ENCODE measurements around the gene CRB2. TPM values are rescaled to one million over a fixed set of nuclear protein-coding genes. Genes with fewer than 3 reads are reported as not detected.

The CRB2 gene
- polyA plus RNA-seq, 1 donor = 0.12 TPM

- DNase-seq = no peak
These were observed 9.4 kb downstream of the CRB2 start for GRCh38 chr9:123365287-123365880.

- DNase-seq = no peak
These were observed 10.0 kb downstream of the CRB2 start for GRCh38 chr9:123365881-123366528.

GRCh38 chr9:123368023-123368422 lies 12.0 kb downstream of the CRB2 start:
- DNase-seq = no peak

DNA sequence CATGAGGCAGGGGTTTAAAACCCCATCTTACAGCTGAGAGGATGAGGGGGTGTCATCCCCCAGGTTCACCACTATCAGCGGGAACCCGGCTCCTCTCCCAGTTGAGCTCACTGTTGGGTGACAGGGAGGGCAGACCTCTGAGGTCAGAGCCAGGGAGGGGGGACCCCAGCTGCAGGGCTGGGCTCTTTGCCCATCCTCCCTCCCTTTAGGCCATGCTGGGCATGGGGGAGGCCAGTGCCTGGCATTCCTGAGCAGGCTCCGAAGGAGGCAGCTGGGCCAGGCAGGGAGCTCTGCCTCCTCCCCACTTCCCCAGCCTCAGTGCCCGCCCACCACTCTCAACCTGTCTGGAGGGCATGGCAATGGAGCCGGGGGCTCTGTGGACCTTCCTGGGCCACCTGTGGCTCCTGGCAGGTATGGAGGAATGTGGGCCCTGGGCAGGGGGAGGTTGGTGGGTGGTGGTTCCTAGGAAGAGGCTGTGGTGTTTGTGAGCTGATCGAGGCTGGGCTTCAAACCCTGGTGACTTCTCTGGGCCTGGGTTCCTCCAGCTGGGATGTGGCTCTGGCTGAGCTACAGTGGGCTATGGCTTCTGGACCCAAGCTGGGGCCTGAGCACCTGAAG lies 12.6 kb downstream of the CRB2 start:
- DNase-seq = no peak

DNA sequence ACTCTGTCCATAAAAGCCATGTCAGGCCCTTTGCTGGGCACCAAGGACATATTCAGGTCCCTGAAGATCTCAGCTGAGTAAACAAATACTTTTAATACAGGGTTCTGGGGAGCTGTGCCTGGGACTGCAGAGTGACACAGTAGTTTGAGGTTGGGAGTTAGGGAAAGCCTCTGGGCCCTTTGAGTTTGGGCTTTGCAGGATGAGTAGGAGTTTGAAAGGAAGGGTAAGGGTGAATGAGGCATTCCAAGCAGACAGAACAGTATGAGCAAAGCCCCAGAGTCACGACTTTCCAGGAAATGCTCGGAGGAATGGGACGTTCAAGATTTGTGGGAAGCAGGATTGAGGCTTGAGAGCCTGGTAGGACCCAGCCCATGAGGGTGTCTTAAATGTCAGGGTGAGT lies 13.3 kb downstream of the CRB2 start:
- no peak for DNase-seq

DNA sequence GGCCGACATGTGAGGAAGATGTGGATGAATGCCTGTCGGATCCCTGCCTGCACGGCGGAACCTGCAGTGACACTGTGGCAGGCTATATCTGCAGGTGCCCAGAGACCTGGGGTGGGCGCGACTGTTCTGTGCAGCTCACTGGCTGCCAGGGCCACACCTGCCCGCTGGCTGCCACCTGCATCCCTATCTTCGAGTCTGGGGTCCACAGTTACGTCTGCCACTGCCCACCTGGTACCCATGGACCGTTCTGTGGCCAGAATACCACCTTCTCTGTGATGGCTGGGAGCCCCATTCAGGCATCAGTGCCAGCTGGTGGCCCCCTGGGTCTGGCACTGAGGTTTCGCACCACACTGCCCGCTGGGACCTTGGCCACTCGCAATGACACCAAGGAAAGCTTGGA lies 14.1 kb downstream of the CRB2 start:
- DNase-seq = no peak

- no peak for DNase-seq
These were observed 14.7 kb downstream of the CRB2 start for GRCh38 chr9:123370526-123371227.

- no peak for DNase-seq
These were observed 15.2 kb downstream of the CRB2 start for GRCh38 chr9:123371228-123371584.

GRCh38 chr9:123371805-123372590 lies 16.0 kb downstream of the CRB2 start:
- DNase-seq = no peak

DNA sequence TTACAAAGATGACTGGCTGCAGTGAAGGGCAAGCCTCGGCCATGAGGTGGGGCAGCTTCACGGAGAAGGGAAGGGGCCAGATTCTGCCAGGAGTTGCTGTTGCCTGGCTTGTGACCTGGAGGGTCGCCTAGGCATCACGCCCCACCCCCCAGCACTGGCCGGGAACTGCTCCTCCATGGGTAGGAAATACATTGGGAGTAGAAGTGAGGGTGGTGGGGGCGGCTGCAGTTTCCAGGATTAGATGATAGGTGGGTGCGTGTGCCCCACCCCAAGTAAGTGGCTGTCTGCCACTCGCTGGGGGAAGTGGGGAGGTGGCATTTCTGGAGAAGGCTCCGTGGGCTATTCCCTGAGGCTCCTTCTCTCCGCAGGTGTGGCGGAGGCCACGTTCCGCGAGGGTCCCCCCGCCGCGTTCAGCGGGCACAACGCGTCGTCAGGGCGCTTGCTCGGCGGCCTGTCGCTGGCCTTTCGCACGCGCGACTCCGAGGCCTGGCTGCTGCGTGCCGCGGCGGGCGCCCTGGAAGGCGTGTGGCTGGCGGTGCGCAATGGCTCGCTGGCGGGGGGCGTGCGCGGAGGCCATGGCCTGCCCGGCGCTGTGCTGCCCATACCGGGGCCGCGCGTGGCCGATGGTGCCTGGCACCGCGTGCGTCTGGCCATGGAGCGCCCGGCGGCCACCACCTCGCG lies 16.9 kb downstream of the CRB2 start:
- no peak for DNase-seq

- DNase-seq = no peak
These were observed 17.5 kb downstream of the CRB2 start for GRCh38 chr9:123373447-123373923.

GRCh38 chr9:123373946-123374345 lies 17.9 kb downstream of the CRB2 start:
- DNase-seq = no peak

- no peak for DNase-seq
These were observed 19.6 kb downstream of the CRB2 start for GRCh38 chr9:123375469-123376132.

DNA sequence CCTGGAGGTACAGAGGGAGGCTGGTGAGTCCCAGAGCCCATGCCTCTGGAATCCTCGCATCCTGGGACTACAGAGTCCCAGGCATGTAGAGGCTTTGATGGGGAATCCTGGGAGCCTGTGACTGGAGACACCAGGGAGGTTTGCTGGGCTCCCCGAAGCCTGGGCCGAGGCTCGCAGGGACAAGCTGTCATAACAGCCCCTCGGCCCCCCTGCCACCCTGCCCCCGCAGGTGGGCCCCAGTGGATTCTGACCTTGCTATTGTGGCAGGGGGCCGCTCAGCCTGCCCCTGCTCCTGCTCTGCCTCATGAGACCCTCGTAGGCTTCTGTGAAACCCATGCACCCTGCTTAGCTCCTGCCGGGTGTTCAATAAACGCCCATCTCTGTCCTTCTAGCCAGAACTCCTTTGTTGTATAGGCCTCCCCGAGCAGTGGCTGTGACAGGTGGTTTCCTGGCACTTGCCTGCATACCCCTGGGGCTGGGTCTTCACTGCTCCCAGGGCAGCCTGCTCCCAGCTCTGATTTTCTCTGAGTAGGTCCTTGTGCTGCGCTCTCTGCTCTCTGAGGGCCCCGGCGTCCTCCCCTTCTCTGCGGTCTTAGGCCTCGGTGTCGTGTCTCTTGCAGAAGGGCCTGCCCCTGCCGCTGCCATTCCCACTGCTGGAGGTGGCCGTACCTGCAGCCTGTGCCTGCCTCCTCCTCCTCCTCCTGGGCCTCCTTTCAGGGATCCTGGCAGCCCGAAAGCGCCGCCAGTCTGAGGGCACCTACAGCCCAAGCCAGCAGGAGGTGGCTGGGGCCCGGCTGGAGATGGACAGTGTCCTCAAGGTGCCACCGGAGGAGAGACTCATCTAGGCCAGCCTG lies 20.4 kb downstream of the CRB2 start:
- DNase-seq = no peak

- DNase-seq = no peak
These were observed 21.4 kb downstream of the CRB2 start for GRCh38 chr9:123377211-123377971.

DNA sequence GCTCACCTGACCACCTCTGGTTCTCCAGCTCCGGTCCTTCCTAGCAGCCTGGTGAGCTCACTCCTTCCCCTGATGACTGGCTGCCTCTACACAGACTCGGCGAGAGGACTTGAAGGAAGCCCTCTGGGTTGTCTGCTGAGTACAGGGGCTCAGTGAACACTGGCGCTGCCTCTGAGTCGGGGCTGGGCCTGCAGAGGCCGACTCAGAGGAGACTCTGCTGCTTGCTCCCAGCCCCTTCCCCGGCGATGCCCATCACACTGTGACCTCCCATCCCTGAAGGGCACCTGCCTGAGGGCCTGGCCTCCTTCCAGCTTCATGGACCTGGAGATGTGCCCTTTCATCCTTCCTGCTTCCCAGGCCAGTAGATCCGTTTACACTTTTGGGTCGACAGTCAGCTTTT lies 22.0 kb downstream of the CRB2 start:
- no peak for DNase-seq

DNA sequence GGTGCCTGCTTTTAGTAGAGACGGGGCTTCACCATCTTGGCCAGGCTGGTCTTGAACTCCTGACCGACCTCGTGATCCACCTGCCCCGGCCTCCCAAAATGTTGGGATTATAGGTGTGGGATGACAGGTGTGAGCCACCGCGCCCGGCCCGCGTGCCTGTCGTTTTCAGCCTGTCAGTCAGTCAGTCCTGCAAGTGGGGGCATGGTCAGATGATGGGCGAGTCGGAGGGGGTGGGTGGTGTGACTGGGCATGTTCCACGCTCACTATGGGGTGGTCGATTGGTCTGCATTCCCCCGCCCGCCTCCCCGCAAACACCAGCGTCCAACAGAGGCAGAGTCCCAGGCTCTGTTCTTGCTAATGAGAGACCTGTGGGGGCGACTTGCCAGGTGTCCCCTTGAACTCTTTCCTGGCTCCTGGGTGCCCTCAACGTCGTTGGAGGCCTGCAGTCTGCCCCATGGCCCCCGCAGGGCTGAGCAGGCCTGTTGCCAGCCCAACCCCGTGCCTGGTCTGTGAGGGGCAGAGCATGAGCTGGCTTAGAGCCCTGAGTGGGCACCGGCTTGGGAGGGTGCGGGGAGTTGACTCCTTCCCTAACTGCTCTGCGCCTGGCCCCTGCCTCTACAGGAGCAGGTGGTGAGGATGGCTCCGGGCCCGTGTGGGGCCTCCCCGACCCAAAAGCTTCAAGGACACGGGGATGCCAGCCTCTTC lies 23.1 kb downstream of the CRB2 start:
- no peak for DNase-seq

- DNase-seq = no peak
These were observed 25.1 kb downstream of the CRB2 start for GRCh38 chr9:123380852-123381705.
